ENCODE measurements around the gene TTF1. TPM values are rescaled to one million over a fixed set of nuclear protein-coding genes. Genes with fewer than 3 reads are reported as not detected.

TTF1 gene
- total RNA-seq, 1 donor from 2014 or later = 22.3 TPM

DNA sequence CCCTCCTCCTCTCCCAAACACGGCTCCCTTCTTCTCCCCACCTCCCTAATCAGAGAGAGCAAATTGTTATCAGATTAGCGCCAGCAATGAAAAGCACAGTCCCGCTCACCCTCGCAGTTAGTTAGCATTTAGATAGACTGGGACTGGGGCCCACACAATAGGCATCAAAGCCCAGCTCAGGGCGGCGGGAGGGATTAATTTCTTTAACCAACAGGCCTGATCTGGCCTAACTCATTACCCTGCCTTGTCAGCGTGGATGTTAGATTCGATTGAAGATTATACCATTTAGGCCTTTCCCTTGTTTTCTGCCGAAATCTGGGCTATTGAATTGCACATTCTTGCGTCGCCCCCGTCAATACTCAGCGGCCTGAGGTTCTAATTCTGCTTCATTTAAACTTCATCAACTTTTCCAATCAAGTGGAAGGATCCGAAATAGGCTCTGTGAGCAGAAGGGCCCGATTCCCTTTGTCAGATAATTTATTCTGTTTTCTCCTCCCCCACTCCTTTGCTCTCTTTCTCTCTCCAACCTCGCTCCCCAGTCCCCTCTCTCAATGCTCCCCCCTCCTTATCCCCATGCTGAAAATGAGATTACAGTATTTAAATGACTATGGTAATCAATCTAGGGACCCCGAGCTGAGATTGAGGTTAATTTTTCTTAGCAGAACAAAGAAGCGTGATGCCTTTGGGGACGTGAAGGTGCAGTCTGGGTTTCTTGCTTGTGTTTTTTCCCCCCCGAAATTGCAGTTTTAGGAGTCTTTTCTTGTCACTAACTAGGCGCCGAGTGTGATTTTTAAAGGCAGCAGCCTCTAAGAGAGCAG lies 18.4 kb upstream of the TTF1 start:
- Mint-ChIP-seq H3K4me1 (ENCODE audit: unreplicated experiment) (peaks cover 14% of the 10 kb centered on the region), H3K27me3 (ENCODE audit: unreplicated experiment) (peaks cover 3% of the 10 kb centered on the region), H3K9me3 (ENCODE audit: unreplicated experiment) (no peaks in the 10 kb centered on the region), H3K4me3 (ENCODE audit: unreplicated experiment) (no peak overlapping the region), H3K27ac (ENCODE audit: unreplicated experiment) (no peak overlapping the region), H3K36me3 (ENCODE audit: low read depth, unreplicated experiment) (no peaks in the 10 kb centered on the region)
- no peak for TF ChIP-seq CTCF (IDR thresholded peaks at IDR 0.05; ENCODE audit: unreplicated experiment)
- DNase-seq (ENCODE audit: low spot score) = no peak

DNA sequence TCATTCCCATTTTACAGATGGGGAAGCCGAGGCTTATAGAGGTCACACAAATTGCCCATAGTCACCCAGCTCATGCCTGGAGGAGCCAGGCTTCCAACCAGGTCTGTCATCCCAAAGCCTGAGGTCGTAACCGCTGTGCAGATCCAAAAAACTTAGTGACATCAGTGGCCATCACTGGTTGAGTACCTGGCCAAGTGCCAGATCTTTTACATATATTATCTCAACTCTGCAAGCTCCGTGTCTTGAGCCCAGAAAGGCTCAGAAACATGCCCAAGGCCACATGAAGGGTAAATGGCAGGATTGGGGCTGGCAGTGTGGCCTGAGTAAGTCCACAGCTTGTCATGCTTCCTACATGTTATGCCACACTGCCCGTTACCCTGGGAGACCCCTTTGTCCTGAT lies 16.9 kb upstream of the TTF1 start:
- DNase-seq (ENCODE audit: low spot score) = no peak
- H3K4me1 Mint-ChIP-seq (ENCODE audit: unreplicated experiment) = peaks cover 14% of the 10 kb centered on the region
- no peak overlapping the region for H3K4me3 Mint-ChIP-seq (ENCODE audit: unreplicated experiment)
- TF ChIP-seq CTCF (IDR thresholded peaks at IDR 0.05; ENCODE audit: unreplicated experiment) = no peak
- H3K9me3 Mint-ChIP-seq (ENCODE audit: unreplicated experiment) = no peaks in the 10 kb centered on the region
- no peaks in the 10 kb centered on the region for H3K36me3 Mint-ChIP-seq (ENCODE audit: low read depth, unreplicated experiment)
- H3K27ac Mint-ChIP-seq (ENCODE audit: unreplicated experiment) = no peak overlapping the region
- H3K27me3 Mint-ChIP-seq (ENCODE audit: unreplicated experiment) = peaks cover 3% of the 10 kb centered on the region

DNA sequence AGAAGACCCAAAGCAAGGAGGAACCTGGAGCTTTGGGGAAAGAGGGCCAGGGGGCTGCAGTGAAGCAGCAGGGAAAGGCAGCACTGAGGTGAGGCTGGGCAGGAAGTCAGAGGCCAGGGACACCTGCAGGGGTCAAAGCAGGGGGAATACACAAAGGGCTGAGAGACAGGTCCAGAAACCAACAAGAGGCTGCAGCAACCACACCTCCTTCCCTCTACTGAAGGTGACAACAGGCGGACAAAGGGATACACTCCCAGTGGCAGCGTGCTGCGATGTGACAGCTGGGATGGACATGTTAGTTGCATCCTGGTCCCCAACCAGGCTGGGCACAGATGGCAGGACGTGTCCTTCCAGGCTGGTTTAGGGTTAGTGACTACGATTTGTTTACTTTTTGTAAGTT lies 15.9 kb upstream of the TTF1 start:
- no peak overlapping the region for H3K27ac Mint-ChIP-seq (ENCODE audit: unreplicated experiment)

GRCh38 chr9:132418726-132419363 lies 12.2 kb upstream of the TTF1 start:
- Mint-ChIP-seq H3K27me3 (ENCODE audit: unreplicated experiment) (peaks cover 1% of the 10 kb centered on the region), H3K27ac (ENCODE audit: unreplicated experiment) (no peak overlapping the region), H3K9me3 (ENCODE audit: unreplicated experiment) (no peaks in the 10 kb centered on the region), H3K4me3 (ENCODE audit: unreplicated experiment) (no peak overlapping the region), H3K4me1 (ENCODE audit: unreplicated experiment) (no peaks in the 10 kb centered on the region), H3K36me3 (ENCODE audit: low read depth, unreplicated experiment) (no peaks in the 10 kb centered on the region)
- DNase-seq (ENCODE audit: low spot score) = no peak
- TF ChIP-seq CTCF (IDR thresholded peaks at IDR 0.05; ENCODE audit: unreplicated experiment) = no peak

More for the DNA sequence above, 15.9 kb upstream of the TTF1 start:
- no peak for DNase-seq (ENCODE audit: low spot score)
- Mint-ChIP-seq H3K27me3 (ENCODE audit: unreplicated experiment) (peaks cover 3% of the 10 kb centered on the region), H3K9me3 (ENCODE audit: unreplicated experiment) (no peaks in the 10 kb centered on the region), H3K36me3 (ENCODE audit: low read depth, unreplicated experiment) (no peaks in the 10 kb centered on the region), H3K4me1 (ENCODE audit: unreplicated experiment) (peaks cover 14% of the 10 kb centered on the region), H3K4me3 (ENCODE audit: unreplicated experiment) (no peak overlapping the region)
- TF ChIP-seq CTCF (IDR thresholded peaks at IDR 0.05; ENCODE audit: unreplicated experiment) = no peak

- DNase-seq (ENCODE audit: low spot score) = no peak
- no peak for TF ChIP-seq CTCF (IDR thresholded peaks at IDR 0.05; ENCODE audit: unreplicated experiment)
- Mint-ChIP-seq H3K4me3 (ENCODE audit: unreplicated experiment) (no peak overlapping the region), H3K27ac (ENCODE audit: unreplicated experiment) (no peak overlapping the region), H3K9me3 (ENCODE audit: unreplicated experiment) (no peaks in the 10 kb centered on the region), H3K27me3 (ENCODE audit: unreplicated experiment) (peaks cover 1% of the 10 kb centered on the region), H3K36me3 (ENCODE audit: low read depth, unreplicated experiment) (no peaks in the 10 kb centered on the region), H3K4me1 (ENCODE audit: unreplicated experiment) (peaks cover 8% of the 10 kb centered on the region)
Observed at GRCh38 chr9:132415181-132415580, 8.5 kb upstream of the TTF1 start.
